COLO829 (cell line): ENCODE data around the gene PTGFRN.
A peak's percentile ranks its signal among the peaks of the same experiment; 100 is the strongest.

Experiments used
- DNase-seq: peaks from one replicate; pipeline ENCODE4 v3.0.0; 2012; ENCODE audit warnings: low spot score

Gene PTGFRN

DNA sequence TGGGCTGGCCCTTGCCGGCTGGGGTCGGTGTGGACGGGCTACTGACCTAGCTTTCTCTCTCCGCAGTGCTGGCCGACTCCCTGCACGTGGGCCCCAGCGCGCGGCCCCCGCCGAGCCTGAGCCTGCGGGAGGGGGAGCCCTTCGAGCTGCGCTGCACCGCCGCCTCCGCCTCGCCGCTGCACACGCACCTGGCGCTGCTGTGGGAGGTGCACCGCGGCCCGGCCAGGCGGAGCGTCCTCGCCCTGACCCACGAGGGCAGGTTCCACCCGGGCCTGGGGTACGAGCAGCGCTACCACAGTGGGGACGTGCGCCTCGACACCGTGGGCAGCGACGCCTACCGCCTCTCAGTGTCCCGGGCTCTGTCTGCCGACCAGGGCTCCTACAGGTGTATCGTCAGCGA, 34.9 kb downstream of the PTGFRN start:
- no peak for DNase-seq

DNA sequence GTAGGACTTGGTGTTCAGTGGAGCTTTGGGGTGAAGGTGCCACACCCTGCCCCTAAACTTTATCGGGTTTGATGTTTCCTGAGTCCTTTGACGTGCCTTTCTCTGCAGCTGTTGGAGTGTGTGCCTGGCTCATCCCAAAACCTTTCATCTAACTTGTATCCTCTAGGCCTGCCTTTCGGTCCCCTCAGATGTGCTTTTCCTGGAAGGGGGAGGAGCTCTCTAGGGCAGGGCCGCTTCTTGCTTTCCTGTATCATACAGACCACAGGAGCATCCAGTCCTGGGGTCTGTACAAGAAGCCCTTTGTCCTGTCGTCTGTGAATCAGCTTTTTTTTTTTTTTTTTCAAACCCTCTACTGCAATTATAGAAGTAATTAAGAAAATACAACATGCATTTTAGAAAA, 35.7 kb downstream of the PTGFRN start:
- no peak for DNase-seq

DNA sequence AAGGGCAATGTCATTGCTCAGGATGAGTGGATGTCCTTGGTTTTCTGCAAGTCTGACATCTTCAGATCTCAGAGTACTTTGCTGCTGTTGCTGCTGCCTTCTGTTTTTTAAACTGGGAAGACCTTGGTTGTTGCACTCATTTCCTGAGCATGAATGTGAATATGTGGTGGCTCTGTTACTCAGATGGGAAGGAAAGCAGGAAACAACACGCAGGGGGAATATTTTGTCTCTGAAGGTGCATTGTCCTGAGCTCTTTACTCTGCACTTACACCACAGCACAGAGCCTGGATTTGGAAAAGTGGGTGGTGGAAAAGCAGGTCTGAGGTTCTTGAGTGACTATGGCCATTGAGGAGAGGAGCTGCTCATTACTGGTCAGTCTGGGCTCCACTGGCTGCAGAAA, 36.3 kb downstream of the PTGFRN start:
- DNase-seq, result no peak

DNA sequence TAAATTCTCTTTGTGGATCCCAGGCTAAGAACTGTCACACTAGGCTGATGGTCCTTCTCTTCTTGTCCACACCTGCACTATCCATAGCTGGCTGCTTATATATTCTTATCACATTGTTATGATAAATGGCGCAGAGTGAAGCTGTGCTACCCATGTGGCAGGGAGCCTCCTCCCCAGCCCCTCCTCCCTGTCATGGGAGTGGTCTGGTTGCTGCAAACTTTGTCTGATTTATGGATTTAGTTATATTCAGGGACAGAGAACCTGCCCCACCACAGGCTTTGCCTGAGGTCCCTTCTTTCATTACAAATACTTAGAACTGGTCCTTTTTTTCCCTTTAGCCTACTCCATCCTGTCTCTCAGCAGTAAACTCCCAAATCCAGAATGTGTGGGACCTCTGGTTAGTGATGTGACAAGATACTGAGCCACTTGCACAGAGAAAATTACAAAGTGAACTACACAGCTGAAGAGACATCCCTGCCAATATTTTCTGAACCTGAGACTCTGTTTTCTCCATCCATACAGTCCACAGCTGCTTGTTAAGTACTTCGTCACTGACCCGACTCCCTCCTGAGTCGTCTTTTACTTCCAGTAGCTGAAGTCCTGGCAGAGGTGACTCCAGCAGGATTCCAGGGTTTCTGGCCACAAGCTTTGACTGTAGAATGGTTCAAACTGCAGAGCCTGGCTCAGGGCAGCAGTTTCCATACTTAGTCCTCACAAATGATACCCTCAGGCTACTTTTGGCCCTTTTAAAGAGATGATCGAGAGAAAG, 37.6 kb downstream of the PTGFRN start:
- DNase-seq, result no peak

DNA sequence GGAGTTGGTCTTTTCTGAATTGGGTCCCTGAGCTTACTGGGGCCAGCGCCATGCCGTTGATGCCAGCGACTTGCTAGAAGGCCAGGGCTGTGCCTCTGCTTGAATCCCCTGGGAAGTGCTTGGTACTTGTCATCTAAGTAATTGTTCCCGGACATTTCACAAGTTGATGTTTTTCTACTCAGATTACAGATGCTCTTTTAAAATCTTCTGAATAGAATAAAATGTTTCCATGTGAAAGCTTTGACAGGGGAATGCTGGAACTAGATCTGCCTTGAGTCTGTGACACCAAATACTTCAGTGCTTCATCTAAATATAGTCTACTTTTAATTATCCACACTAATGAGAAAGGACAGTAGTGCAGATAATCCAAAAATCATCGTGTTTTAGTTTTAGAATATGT, 38.3 kb downstream of the PTGFRN start:
- DNase-seq, result no peak

DNA sequence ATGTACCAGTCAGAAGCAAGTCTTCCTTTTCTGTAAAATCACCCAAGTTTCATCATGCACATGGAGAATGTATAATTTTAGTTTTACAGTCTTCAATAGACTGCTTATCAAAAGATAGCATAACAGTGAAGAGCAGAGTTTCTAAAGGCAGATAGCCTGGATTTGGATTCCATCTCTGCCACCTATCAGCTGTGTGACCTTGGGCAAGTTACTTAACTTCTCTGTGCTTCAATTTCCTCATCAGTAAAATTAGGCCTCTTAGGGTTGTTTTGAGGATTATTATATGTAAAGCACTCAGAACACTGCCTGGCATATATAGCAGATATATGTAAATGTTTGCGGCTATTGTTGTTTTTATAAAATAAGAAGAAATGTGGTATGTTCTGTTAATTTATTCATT, 38.9 kb downstream of the PTGFRN start:
- DNase-seq, result no peak

DNA sequence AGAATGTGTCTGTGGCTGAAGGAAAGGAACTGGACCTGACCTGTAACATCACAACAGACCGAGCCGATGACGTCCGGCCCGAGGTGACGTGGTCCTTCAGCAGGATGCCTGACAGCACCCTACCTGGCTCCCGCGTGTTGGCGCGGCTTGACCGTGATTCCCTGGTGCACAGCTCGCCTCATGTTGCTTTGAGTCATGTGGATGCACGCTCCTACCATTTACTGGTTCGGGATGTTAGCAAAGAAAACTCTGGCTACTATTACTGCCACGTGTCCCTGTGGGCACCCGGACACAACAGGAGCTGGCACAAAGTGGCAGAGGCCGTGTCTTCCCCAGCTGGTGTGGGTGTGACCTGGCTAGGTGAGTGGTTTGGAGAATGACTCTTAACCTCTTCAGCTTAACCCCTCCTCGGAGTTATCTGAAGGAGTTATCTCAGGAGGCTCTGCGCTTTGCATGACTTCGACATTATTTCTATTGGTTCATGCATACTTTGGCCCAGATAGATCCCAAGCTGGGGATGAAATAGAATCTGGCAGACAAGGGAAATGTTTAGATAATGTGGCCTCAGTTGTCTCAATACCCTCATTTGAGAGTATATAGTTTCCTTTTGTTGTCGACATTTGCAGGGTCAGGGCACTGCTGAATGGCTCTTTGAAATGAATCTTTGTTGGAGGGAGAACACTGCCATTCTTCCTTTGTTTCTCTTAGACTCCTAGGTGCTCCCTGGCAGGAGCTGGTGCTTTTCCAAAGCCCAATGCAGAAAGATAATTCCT, 39.7 kb downstream of the PTGFRN start:
- no peak for DNase-seq

DNA sequence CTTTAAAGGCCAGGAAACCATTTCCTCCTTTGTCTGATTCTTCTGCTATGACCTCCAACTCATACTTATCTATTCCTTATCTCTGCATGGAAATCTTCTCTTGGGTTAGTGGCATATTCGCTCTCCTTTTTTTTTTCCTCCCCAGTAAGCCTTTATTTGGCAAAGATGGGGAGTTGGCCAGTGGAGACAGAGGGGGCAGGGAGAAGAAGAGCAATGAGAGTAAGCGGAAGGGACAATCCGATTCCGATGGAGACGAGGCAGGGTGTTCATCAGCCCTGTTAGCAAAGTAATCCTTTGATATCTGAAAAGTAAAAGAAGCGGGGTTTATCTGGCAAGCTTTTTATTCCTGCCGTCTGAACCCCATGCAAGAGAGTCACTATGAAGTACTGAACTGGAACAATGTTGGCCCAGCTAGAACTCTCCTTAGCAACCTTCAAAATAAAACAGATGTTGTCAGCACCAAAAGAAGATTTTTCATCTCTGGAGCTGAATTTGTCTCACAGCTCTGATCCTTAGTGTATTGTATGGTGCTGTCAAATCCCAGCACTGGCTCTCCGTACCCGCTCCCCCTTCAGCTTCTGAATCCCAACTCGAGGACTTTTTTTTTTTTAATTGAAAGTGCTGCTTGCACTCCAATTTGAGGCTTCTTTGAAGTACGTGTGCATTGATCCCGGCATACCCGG, 40.9 kb downstream of the PTGFRN start:
- no peak for DNase-seq

DNA sequence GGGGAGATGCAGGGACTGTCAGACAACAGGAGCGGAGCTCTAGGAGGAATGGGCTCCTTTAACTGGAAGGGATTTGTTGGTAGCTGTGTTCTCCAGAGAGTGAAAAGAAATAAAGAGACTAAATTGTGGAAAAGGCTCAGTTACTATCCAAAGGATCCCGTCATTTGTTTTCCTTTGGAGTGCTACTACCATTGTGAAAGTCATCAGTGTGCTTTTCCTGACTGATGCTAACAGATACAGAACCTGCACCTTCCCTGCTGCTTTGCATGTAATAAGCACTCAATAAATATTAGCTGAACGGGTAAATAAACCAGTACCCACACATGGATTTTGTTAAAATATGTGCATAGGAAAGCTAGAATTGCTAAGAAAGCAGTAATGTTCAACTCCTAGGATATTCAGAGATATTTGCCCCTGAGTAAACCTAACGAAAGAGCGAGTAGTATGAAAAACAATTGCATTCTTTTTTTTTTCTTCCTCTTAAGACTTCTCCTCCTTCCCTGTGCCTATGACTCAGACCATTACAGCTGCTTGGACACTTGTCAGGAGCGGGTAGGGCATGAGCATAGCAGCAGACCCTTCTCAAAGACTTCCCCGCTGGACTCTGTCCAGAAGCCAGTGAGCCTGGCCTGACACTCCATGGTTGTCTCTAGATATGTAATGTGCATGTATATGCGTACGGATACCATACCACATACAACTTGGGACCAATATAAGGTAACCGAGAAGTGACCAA, 41.7 kb downstream of the PTGFRN start:
- DNase-seq, result no peak

DNA sequence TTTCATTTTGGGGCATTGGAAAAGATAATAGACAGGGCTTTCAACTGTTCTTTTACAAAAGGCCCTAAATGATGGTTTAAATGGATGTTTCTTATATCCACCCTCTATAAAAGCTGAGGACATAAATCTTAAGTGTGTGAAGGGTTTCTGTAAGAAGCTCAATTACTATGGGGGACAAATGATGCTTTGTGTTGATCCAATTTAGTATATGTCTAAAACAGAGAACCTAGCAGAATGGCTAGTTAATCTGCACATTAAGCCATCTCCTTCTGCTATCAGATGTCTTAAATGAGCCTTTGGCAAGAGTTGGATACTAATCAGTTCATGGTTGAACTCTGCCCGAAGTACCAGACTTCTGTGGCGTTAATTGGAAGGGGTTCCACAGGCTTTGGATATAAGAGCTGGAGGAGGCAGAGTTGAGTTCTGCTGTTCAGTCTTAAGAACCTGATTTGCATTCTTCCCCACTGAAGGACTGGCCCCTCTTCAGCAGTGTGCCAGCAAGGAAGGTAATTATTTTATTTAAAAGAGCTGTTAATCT, 43.1 kb downstream of the PTGFRN start:
- no peak for DNase-seq

DNA sequence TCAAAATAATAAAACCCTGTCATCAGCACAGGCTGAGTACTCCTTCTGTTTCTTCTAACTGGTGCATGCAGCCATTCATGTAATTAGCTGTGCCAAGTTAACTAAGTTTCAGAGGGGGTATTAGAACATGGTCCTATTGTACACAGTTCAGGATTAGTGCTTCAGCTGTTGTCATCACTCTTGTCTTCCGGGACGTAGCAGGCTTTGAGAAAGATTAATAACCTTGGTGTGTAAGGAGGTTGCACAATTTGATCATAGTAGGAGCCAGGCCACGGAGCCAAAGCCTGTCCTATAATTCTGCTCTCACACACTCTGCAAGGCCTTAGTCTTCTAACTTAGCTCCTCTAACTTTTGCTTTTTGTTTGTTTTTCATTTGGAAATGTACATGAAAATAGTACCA, 44.7 kb downstream of the PTGFRN start:
- DNase-seq, result no peak

DNA sequence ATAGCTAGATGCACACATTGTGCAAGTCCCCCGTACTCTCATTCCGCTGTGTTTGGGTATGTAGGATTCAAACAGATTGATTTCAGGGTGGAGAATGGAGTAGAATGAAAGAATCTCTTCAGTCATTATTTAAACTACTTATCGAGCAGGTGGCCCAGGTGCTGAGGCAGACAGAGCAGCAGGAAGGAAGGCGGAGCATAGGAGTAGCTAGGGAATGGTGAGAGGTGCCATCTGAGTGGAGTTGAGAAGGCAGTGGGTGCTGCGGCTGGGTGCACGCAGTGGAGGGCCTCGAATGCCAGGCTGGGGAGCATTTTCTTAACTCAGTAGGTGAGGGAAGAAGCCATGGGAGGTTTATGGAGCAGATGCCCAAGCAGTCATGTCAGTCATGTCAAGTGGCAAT, 46.7 kb downstream of the PTGFRN start:
- DNase-seq, result no peak

DNA sequence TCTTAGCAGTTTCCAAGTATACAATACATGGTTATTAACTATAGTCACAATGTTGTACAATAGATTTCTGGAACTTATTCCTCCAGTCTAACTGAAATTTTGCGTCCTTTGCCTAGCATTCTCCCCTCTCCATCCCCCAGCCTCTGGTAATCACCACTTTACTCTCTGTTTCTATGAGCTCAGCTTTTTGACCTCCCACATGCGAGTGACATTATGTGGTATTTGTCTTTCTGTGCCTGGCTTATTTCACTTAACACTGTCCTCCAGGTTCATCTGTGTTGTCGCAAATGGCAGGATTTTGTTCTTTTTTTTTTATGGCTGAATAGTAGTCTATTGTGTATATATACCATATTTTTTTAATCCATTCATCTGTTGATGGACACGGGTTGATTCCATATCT, 47.9 kb downstream of the PTGFRN start:
- DNase-seq, result no peak

DNA sequence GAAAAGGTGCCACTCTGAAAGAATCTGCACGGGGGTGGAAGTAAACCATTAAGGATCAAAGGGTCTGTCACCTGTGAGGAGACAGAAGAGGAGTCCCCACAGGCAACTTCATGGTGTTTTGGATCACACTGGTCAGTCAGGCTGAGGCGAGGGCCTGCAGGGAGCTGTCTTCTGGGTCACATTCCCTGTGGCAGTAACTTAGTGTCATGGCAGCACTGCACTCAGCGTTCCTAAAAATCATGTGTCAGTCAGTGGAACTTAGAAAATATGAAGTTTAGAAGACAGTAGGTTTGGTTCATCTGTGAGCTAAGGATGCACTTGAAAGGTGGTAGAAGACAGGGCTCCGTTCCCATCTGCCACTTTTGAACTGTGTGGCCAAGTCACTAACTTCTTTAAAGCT, 48.4 kb downstream of the PTGFRN start:
- no peak for DNase-seq

DNA sequence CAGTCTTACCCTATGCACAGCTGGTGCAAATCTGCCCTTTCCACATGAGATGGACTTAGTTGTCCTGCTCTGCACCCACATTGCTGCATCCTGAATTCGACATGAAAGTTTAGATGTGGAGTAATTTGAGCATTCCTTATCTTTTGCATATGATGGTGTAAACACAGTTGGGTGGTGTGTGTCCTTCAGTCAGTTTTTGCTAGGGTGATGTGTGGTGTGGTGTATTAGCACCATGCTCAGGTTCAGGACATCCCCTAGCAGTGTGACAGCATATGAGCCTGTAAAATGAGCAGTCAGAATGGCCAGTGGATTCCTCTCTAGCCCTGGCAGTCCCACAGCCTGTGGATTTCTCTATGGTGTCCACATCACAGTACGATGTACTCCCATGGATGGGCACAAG, 49.3 kb downstream of the PTGFRN start:
- DNase-seq, result no peak

DNA sequence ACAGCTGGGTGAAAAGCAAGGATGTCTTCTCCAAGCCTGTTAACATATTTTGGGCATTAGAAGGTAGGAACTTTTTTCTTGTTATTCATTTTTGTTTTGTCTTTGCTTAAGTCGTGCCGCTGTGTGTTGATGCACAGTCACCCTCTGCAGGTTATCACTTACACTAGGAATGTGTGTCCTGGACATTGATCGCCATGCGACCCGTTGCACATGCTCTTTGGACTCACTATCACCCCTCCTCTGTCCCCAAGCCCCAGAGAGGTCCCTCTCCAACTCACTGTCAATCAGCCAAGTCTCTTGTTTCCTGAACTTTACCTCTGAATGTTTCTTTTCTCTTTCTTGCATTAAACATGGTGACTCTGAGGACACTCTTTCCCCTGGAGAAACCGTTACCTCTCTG, 51.9 kb downstream of the PTGFRN start:
- DNase-seq, result no peak

DNA sequence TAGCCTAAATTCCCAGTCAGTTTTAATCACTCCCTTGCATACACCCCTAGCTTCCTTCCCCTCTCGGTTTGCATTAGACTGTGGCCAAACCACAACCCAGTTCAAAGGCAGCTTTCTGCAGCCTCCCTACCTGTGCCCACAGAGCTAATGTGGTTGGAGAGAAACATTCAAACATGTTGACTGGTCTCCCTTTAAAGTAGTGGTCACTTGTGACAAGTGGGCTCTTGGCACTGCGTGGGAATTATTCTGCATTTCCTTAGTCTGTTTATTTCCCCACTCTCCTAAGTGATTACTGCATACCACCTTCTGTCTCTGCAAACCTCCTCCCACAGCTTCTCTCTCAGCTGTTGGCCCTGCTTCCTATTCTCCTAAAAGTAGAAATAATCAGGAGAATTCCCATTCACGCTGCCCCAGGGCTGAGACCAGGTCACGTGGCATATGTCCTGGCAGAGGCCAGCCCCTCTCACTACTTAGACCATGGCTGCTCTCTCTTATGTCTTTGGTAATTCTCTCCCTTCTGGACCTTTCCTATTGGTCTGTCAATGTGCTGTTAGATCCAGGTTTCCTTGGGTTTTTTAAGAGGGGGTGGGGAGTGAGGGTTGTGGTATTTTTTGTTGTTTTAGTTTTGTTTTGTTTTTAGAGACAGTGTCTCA, 53.4 kb downstream of the PTGFRN start:
- no peak for DNase-seq

DNA sequence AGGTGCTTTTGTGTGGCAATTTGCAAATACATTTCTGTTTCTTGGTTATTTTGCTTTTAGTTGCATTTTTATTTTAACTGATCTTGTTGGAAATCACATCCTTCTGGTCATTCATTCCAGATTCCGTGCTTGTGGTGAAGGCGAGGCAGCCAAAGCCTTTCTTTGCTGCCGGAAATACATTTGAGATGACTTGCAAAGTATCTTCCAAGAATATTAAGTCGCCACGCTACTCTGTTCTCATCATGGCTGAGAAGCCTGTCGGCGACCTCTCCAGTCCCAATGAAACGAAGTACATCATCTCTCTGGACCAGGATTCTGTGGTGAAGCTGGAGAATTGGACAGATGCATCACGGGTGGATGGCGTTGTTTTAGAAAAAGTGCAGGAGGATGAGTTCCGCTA, 57.1 kb downstream of the PTGFRN start:
- no peak for DNase-seq

DNA sequence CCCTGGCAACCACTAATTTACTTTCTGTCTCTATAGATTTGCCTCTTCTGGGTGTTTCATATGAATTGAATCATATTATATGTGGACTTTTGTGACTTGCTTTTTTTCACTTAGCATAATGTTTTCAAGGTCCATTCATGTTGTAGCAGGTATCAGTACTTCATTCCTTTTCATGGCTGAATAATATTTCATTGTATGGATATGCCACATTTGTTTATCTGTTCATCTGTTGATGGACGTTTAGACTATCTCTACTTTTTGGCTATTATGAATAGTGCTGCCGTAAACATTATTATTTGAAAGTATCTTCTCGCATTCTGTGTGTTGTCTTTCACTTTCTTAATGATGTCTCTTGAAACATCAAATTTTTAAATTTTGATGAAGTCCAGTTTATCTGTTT, 59.0 kb downstream of the PTGFRN start:
- DNase-seq, result no peak

DNA sequence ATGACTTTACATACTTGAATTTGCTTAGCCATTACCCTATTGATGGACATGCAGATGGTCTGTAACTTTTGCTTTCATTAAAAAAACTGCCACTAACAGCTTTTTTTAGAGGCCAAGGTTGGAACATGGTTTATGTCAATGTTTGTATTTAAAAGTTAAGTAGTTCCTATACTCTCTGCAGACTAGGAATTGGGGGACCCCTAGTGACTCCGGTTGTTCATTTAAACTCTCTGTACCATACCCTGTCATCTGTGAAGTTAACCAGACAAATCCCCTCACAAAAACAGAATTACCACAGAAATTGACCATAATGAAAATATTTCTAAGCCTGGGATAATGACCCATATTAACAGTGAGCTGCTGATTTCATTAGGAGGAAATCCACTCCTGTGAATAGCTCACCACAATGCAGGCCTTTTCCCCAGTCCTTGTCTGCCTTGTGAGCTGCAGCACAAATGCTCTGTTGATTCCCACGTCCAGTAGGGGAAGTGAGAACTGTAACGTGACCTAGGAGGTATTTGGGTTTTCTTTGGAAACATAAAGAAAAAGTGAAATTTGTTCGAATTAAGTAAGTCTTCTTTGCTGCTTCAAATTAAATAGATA, 61.6 kb downstream of the PTGFRN start:
- peak; percentile 62 for DNase-seq

DNA sequence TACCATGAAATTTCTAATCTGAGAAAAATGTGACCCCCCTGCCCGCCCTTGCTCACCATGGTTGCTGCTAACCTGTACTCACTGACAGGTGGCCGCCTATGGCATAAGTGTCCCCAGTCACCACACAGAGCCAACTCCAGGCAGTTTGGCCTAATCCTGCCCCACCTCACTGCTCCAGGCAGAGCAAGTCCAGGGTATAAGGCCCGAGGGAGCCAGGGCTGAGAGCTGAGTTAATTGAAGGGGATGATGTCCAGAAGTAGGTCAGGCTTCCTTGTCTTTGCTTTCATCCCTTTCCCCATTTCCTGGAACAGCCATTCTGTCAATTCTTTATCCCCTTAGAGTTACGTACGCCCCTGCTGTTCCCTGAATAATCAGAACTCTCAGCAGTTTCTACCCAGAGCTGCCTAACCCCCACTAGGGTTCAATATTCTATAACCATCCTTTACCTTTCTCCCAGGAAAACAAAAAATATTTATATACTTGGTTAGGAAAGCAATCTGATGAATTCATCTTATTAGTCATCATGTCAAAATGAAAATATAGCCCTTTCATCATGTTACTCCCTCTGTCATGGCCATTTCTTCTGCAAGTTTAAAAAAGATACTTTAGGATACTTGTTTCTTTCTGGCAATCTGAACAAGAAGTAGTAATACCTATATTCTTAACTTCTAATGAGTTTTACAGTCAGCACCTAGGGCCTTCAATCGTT, 62.4 kb downstream of the PTGFRN start:
- DNase-seq, result no peak
